COLO668 (cell line): ENCODE results near the gene NFS1.

Source experiments
- DNase-seq: peaks from one replicate; lab custom pipeline; 2025; ENCODE audit not compliant: unreplicated experiment; lab: John Stamatoyannopoulos, UW

The NFS1 gene

DNA sequence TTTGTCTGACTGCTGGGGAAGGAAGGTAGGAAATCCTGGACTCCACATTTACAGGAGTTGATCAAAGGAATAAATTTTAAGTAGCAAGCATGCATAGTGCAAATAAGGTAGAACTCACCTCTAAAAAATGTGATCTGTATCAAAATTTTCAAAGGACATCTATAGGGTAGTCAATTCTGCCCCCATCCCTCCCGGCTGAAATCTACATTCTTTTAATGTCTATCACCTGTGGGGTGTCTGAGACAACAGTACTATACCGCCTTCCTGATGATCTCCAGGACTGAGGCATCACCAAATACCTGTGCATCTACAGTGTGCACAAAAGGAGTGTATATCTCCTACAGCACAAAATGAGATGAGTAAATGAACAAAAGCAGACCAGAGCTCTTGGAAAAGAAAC, 54.3 kb downstream of the NFS1 start:
- DNase-seq: no peak

DNA sequence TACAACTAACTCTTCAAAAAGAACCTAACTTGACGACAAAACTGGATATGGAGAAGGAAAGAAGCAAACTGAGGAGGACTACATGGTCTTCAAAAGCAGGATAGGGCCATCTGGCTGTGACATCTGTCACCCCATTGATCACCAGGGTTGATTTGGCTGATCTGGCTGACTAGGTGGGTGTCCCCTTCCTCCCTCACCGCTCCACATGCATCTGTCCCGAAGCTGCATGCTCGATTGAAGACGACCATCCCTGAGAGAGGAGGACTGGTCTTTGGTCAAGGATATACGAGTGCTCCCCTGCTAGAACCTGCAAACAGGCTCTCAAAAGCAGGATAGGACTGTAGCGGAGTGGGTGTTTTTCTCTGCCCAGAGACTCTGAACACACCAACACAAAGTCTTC, 56.1 kb downstream of the NFS1 start:
- no peak for DNase-seq

- no peak for DNase-seq
These were observed 57.4 kb downstream of the NFS1 start for GRCh38 chr20:35641743-35642142.

GRCh38 chr20:35640724-35641123, 58.4 kb downstream of the NFS1 start:
- no peak for DNase-seq

GRCh38 chr20:35638751-35639150, 60.4 kb downstream of the NFS1 start:
- DNase-seq: no peak

DNA sequence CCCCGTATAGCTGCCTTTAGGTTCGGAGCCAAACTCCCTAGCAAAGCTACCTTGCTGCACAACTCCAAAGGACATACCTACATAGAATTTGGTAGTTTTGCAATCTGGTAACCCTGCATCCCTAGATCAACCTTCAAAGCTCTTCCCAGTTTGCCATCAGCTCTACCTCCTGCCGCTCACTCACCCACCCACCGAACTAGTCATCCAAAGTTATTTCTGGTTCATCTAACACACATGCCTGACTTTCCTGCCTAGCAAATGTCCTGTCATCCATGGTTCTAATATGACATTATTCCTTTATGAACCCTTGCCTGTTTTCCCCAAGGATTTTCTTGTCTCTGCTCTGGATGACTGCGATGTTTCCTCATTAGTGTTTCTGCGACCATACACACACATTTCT, 61.9 kb downstream of the NFS1 start:
- no peak for DNase-seq

DNA sequence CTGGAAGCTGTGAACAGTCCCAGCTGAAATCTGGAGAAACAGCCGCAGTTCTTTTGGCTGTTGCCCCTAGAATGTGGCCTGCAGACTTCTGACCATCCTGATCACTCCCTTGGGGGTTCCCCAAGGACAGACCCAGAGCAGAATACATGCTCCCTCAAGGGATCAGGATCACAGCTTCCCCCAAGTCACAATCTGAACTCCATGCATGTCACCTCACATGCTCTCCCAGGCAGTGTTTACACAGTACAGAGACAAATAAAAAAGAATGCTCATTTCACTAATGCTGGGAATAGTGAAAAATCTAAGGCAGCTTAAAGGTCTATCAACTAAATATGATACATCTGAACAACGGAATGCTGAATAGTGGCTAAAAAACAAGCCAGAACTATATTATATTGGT, 63.1 kb downstream of the NFS1 start:
- DNase-seq: no peak

GRCh38 chr20:35635652-35636051, 63.5 kb downstream of the NFS1 start:
- no peak for DNase-seq

GRCh38 chr20:35632539-35633115, 66.5 kb downstream of the NFS1 start:
- DNase-seq: no peak

DNA sequence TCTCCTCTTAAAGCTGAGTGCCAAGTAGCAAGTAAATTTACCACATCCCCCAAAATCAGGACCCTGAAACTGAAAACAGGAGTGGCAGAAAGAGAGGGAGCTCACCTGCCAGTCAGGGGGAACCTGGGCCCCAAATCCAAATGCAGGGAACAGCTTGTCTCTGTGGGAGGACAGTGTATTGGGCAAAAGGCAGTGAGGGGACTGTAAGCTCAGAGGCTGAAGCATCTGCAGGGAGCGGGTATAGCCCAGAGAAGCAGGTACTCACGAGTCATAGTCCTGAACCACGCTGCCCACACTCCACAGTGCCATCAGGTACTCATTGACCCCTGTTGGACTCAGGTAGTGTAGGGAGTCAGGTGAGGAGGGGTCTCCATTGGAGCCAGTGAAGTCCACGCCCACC, 68.5 kb downstream of the NFS1 start:
- no peak for DNase-seq

- DNase-seq: no peak
These were observed 69.6 kb downstream of the NFS1 start for GRCh38 chr20:35629427-35630145.

- DNase-seq: no peak
These were observed 72.0 kb downstream of the NFS1 start for GRCh38 chr20:35627121-35627520.

GRCh38 chr20:35626386-35627001, 72.7 kb downstream of the NFS1 start:
- no peak for DNase-seq

DNA sequence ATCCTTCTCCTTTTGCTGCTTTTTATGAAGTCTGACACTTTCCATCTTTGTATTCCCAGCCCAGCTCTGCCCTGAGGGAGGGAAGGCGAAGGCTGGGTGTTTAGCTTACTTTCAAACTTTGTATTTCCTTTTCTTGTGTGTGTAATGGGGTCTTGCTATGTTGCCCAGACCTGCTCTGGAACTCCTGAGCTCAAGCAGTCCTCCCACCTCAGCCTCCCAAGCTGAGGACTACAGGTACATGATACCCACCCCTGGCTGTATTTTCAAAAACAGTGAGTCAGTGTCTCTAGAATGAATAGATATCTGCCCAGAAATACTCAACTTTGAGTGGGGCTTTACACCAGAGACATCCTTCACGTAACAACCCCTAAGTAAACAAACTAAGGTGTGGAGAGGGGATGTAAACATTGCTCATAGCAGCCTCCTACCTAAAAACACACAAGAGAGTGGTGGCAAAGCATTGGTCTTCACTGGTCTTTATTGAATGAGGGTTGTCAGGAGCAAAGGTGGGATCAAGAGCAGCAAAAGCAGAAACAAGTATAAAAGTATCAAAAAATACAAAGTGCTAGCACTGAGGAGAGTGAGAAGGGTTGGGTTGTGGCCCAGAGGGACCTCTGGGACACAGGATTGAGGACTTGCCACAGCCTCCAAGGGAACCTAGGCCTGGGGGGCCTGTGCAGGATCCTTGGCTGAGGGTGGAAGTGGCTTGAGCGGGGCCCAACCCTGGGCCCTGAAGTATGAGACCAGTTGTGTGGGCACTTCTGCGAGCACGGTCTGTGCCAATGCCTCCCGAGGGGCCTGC, 73.4 kb downstream of the NFS1 start:
- no peak for DNase-seq

DNA sequence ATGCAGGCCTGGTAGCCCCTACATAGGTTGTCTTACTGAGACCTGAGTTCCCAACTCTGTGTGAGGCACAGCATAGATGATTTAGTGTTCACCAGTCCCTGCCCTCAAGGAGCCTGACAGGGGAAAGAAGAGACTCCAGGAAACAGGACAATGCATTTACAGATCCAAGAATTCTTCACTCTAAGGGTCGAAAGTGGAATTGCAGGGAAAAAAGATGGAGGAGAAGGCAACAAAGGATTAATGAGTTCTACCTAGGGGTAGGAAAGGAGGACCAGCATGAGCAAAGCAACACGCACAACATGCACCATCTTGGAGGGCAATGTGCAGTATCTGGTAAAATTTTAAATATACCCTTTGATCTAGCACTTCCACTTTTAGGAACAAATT, 77.6 kb downstream of the NFS1 start:
- DNase-seq: no peak

GRCh38 chr20:35620818-35621559, 78.2 kb downstream of the NFS1 start:
- no peak for DNase-seq

DNA sequence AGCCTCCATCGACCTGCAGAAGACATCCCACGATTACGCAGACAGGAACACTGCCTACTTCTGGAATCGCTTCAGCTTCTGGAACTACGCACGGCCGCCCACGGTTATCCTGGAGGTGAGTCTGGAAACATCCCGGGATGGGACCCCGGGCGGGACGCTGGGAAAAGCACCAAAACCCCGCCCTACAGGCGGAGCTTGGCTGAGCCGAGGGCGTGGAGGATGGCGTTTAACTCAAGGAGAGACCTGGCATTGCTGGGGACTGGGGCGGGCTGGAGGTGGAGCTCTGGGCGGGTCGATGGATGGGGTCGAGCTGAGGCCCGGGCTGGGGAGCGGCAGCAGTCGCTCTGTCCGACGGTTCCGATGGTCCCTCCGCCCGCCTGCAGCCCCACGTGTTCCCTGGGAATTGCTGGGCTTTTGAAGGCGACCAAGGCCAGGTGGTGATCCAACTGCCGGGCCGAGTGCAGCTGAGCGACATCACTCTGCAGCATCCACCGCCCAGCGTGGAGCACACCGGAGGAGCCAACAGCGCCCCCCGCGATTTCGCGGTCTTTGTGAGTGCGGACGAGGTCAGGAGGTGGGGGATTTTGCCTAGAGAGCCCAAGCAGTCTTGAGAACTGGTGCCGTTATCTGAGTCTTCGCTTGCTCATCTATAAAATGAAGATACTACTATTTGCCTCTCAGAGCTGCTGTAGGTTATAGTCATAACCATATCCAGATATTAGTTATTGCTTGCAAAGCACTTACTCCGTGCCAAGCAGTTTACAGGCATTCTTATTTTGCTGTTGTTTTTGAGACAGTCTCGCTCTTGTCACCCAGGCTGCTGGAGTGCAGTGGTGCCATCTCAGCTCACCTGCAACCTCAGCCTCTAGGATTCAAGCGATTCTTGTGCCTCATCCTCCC, 79.7 kb downstream of the NFS1 start:
- DNase-seq: peak; percentile 84

GRCh38 chr20:35618263-35619131, 80.7 kb downstream of the NFS1 start:
- peak; percentile 47 for DNase-seq
